CD4-positive, alpha-beta T cell treated with Interleukin-21 for 1 hour (primary cell): Measurements from ENCODE around the gene TRIM69.
"Not testable (repeated sequence)": the region's sequence is repeated elsewhere in the genome, so short reads cannot be mapped to it uniquely, and the experiment has no call there.

Source experiments
- DNase-seq: peaks from one replicate; pipeline ENCODE4 v3.0.0-alpha.2; 2020

The TRIM69 gene

GRCh38 chr15:44736181-44736765 is at the start of gene TRIM69:
Gene TRIM69, plus strand, starts transcription at chr15:44736528. Its CDS starts 177 bp downstream, at chr15:44736705.
- peak; percentile 56 for DNase-seq

GRCh38 chr15:44689318-44689717 is 47.0 kb upstream of the TRIM69 start:
- not testable (repeated sequence) for DNase-seq

GRCh38 chr15:44690245-44690644 is 46.1 kb upstream of the TRIM69 start:
- peak; percentile 52 for DNase-seq

- DNase-seq: no peak
Measured at GRCh38 chr15:44692659-44693058, 43.7 kb upstream of the TRIM69 start.

GRCh38 chr15:44694416-44694815 is 41.9 kb upstream of the TRIM69 start:
- no peak for DNase-seq

- DNase-seq: no peak
Measured at GRCh38 chr15:44695294-44695693, 41.0 kb upstream of the TRIM69 start.

- no peak for DNase-seq
Measured at GRCh38 chr15:44697014-44697413, 39.3 kb upstream of the TRIM69 start.

GRCh38 chr15:44698641-44699040 is 37.7 kb upstream of the TRIM69 start:
- no peak for DNase-seq

- not testable (repeated sequence) for DNase-seq
Measured at GRCh38 chr15:44700676-44701075, 35.7 kb upstream of the TRIM69 start.

GRCh38 chr15:44705986-44706385 is 30.3 kb upstream of the TRIM69 start:
- DNase-seq: no peak

GRCh38 chr15:44706401-44706800 is 29.9 kb upstream of the TRIM69 start:
- DNase-seq: no peak

GRCh38 chr15:44706946-44707636 is 29.2 kb upstream of the TRIM69 start:
- no peak for DNase-seq

GRCh38 chr15:44710236-44711095 is 25.9 kb upstream of the TRIM69 start:
- peak; percentile 80 for DNase-seq

GRCh38 chr15:44711096-44711742 is 25.1 kb upstream of the TRIM69 start, which contains the start of the genes B2M and PATL2:
Gene B2M, plus strand, starts transcription at chr15:44711517. Its CDS starts 30 bp downstream, at chr15:44711547.
Gene PATL2, minus strand, starts transcription at chr15:44711323. Its CDS starts 34,833 bp downstream, at chr15:44676490.
- peak; percentile 98 for DNase-seq

GRCh38 chr15:44711743-44712345 is 24.5 kb upstream of the TRIM69 start:
- DNase-seq: peak; percentile 77

GRCh38 chr15:44712346-44713005 is 23.9 kb upstream of the TRIM69 start:
- peak; percentile 85 for DNase-seq

- peak; percentile 67 for DNase-seq
Measured at GRCh38 chr15:44713006-44713966, 23.0 kb upstream of the TRIM69 start.

GRCh38 chr15:44715142-44715796 is 21.1 kb upstream of the TRIM69 start:
- DNase-seq: peak; percentile 57

- DNase-seq: peak; percentile 37
Measured at GRCh38 chr15:44715797-44716334, 20.5 kb upstream of the TRIM69 start.
